ENCODE measurements around the gene SOX10. TPM values are rescaled to one million over a fixed set of nuclear protein-coding genes. Genes with fewer than 3 reads are reported as not detected.

Gene SOX10
- total and polyA plus RNA-seq, 2 donors from 2014 or later = 0.22 to 1.5 TPM

- H3K4me3 ChIP-seq (ENCODE audit: low read length in 3 of 3) = no peak overlapping the region
- H3K36me3 ChIP-seq (ENCODE audit: control insufficient read depth in 2 of 3, insufficient read depth in 3 of 3, low read length in 3 of 3) = no peaks in the 10 kb centered on the region
- no peaks in the 10 kb centered on the region for H3K9me3 ChIP-seq (ENCODE audit: control insufficient read depth in 2 of 3, insufficient read depth in 1 of 3, low read length in 3 of 3)
- TF ChIP-seq CTCF (IDR thresholded peaks at IDR 0.05; ENCODE audit: borderline replicate concordance, extremely low read depth, insufficient read depth) = no peak
- intact Hi-C loops (cut with DNase I) = no loop called here
- FAIRE-seq = no peak
- H3K27me3 ChIP-seq (ENCODE audit: control insufficient read depth, insufficient read depth, low read length) = no peaks in the 10 kb centered on the region
- H3K4me1 ChIP-seq (ENCODE audit: control insufficient read depth in 2 of 3, insufficient read depth in 2 of 3, low read depth in 1 of 3, low read length in 3 of 3) = peaks cover 0 to 14% (median 0%) of the 10 kb centered on the region in 3 donors
- H3K9ac ChIP-seq (ENCODE audit: low read length in 3 of 3) = no peak overlapping the region
- DNase-seq = peak in 2 of 5 donors; percentile 52 to 65
- no peak overlapping the region for H3K27ac ChIP-seq (ENCODE audit: low read depth in 2 of 2, low read length in 2 of 2)
Observed at GRCh38 chr22:38031491-38031890, 47.1 kb upstream of the SOX10 start.

GRCh38 chr22:38030311-38031133, 46.2 kb upstream of the SOX10 start:
- no peak overlapping the region for H3K4me3 ChIP-seq (ENCODE audit: low read length in 3 of 3)
- intact Hi-C loops (cut with DNase I) = no loop called here
- H3K27me3 ChIP-seq (ENCODE audit: control insufficient read depth, insufficient read depth, low read length) = no peaks in the 10 kb centered on the region
- no peaks in the 10 kb centered on the region for H3K36me3 ChIP-seq (ENCODE audit: control insufficient read depth in 2 of 3, insufficient read depth in 3 of 3, low read length in 3 of 3)
- no peak overlapping the region for H3K9ac ChIP-seq (ENCODE audit: low read length in 3 of 3)
- FAIRE-seq (no peak), DNase-seq (peak in 2 of 5 donors; percentile 45 to 48)
- H3K27ac ChIP-seq (ENCODE audit: low read depth in 2 of 2, low read length in 2 of 2) = no peak overlapping the region
- TF ChIP-seq CTCF (IDR thresholded peaks at IDR 0.05; ENCODE audit: borderline replicate concordance, extremely low read depth, insufficient read depth) = no peak
- H3K9me3 ChIP-seq (ENCODE audit: control insufficient read depth in 2 of 3, insufficient read depth in 1 of 3, low read length in 3 of 3) = no peaks in the 10 kb centered on the region
- H3K4me1 ChIP-seq (ENCODE audit: control insufficient read depth in 2 of 3, insufficient read depth in 2 of 3, low read depth in 1 of 3, low read length in 3 of 3) = peaks cover 0 to 14% (median 0%) of the 10 kb centered on the region in 3 donors

GRCh38 chr22:38029901-38030300, 45.5 kb upstream of the SOX10 start:
- no peaks in the 10 kb centered on the region for H3K27me3 ChIP-seq (ENCODE audit: control insufficient read depth, insufficient read depth, low read length)
- H3K9ac ChIP-seq (ENCODE audit: low read length in 3 of 3) = no peak overlapping the region
- FAIRE-seq (no peak), DNase-seq (peak in 2 of 5 donors; percentile 15 to 16)
- no peak for TF ChIP-seq CTCF (IDR thresholded peaks at IDR 0.05; ENCODE audit: borderline replicate concordance, extremely low read depth, insufficient read depth)
- no peaks in the 10 kb centered on the region for H3K36me3 ChIP-seq (ENCODE audit: control insufficient read depth in 2 of 3, insufficient read depth in 3 of 3, low read length in 3 of 3)
- H3K4me3 ChIP-seq (ENCODE audit: low read length in 3 of 3) = no peak overlapping the region
- peaks cover 0 to 12% (median 0%) of the 10 kb centered on the region in 3 donors for H3K4me1 ChIP-seq (ENCODE audit: control insufficient read depth in 2 of 3, insufficient read depth in 2 of 3, low read depth in 1 of 3, low read length in 3 of 3)
- intact Hi-C loops (cut with DNase I) = no loop called here
- H3K27ac ChIP-seq (ENCODE audit: low read depth in 2 of 2, low read length in 2 of 2) = no peak overlapping the region
- no peaks in the 10 kb centered on the region for H3K9me3 ChIP-seq (ENCODE audit: control insufficient read depth in 2 of 3, insufficient read depth in 1 of 3, low read length in 3 of 3)
